HG02938 (cell line): Measurements from ENCODE around the gene FSTL4.

Source experiments
- ATAC-seq: cut with Tn5 transposase; IDR thresholded peaks from one replicate; pipeline ENCODE4 v1.9.1; 2021; ENCODE audit warnings: mild to moderate bottlenecking, moderate library complexity; ENCODE audit not compliant: unreplicated experiment

FSTL4 gene

DNA sequence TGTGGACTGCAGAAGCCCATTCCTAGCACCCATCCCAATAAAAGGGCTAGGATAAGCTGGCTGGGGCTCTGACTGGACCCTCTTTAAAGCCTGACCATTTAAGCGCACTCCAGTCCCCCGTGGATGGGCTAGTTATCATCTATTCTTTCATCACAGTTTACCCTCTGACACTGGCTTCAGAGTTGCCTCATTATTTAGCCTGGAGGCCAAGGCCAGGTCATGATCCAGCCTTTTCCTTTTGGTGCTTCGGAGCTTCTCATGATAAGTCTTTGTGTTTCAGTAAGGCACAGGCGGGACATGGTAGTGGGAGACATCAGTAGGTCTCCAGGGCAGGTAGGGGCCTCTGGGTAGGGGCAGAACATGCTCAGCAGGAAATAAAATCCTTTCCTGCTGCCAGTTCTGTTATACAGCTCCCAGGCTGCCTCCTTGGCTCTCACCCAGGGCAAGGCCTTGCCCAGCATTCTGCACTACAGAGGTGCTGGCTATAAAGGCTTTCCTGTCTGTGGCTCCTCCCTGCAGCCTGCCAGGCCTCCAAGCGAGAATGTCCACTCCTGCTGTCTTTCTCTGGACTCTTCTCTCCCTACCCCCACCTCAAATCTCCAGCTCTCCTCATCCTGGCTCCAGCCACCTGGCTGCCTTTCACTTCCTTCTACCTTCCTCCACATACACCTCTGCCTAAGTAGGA is 128.8 kb downstream of the FSTL4 start:
- no peak for ATAC-seq

DNA sequence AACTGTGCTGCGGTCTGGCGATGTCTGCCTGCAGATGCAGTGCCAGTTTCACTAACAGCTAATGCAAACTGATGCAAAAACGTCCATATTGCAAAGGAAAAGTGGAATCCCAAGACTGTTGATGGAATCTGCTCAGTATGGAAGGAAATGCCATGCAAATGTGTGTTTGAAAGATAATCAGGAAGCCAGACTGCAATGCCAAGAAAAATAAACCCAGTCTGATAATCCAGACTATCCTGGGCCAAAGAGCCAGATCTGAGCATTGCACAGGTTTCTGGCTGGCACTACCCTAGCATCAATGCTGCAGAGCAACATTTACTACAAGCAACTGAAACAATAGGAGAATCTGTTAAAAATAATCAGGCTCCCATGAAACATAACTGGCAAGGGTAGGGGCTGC is 130.3 kb downstream of the FSTL4 start:
- no peak for ATAC-seq

DNA sequence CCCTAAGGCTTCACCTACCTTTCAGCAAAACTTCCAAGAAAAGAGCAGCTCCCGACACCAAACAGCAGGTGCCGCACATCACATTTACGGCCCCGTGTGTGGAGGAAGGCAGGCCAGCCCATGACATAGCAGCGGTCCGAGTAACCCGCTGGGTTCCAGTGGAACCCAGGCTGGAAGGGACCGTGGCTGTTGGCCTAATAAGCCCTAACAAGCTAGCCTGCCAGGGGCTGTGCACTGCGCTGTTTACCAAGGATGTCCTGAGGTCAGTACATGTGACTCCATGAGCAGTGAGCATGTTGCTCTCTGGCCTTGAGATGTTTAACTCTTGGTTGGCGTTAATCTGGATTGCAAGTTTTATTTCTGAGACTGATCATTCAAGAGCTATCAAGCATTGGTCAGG is 131.5 kb downstream of the FSTL4 start:
- ATAC-seq, result no peak

DNA sequence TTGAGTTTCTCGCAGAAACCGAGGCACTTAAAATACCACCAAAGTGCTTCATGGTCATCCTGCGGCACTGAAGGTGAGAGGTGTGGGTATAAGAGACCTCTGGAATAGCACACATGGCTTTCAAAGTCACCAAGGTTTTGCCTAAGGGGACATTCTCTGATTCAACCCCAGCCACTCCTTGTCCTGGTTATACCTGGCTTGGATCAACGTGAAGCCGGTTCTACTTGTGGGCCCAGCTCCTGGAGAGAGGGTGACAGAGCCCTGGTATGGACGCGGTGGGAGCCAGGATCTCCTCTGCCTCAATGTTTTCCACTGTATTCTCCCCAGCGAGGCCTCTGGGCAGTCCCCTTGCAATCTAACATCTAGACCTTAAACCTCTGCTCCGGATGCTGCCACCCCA is 132.0 kb downstream of the FSTL4 start:
- ATAC-seq, result no peak

DNA sequence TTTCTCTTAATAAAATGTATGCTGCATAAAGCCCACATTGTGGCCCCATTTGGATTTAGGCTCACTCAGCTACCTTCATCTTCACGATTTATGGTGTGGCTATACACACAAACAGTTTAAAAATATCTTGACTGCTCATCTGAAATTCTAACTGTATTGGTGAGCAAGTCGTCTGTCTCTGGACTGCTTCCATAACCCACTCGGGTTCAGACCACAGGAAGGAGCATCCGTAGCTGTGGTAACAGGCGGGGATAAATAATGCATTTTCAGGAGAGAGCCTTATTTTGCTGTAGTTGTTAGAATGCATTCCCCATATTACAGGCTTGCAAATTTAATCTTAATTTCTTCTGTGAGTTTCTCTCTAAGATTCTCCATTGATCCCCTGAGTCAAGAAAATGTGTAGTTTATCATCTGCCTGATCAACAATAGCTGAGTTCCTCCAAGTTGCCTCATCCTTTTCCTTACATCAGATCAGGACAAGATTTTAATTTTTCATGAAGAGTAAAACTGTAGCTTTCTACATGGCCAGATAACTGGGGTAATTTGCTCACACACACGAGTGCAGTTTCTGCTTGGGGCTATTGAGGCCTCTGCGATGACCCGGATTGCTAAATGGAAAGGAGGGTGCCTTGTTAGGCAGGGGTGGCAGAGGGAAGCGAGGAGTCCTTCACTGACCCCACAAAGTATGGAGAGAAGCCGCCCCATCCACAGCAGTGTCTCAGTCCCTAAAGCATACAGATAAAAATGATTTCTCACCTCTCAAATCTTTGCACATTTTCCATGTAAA is 133.9 kb downstream of the FSTL4 start:
- ATAC-seq, result no peak

DNA sequence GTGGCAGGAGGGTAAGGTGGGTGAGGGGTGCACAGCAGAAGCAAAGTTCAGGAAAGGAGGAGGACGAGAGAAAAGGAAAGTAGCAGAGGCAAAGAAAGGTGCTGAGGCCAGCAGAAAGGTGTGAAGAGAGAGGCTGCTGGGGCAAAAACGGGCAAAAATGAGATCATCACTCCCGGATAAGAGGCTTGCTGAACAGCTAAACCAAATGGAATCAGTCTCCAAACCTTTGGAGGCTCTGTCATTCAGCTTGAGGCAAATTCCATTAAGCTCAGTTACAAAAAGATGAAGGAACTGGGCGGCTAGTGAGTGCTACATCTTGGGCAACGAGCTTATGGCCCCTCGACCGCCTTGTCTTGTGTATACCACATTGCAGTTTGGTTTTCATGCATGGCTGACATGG is 136.4 kb downstream of the FSTL4 start:
- ATAC-seq, result no peak

DNA sequence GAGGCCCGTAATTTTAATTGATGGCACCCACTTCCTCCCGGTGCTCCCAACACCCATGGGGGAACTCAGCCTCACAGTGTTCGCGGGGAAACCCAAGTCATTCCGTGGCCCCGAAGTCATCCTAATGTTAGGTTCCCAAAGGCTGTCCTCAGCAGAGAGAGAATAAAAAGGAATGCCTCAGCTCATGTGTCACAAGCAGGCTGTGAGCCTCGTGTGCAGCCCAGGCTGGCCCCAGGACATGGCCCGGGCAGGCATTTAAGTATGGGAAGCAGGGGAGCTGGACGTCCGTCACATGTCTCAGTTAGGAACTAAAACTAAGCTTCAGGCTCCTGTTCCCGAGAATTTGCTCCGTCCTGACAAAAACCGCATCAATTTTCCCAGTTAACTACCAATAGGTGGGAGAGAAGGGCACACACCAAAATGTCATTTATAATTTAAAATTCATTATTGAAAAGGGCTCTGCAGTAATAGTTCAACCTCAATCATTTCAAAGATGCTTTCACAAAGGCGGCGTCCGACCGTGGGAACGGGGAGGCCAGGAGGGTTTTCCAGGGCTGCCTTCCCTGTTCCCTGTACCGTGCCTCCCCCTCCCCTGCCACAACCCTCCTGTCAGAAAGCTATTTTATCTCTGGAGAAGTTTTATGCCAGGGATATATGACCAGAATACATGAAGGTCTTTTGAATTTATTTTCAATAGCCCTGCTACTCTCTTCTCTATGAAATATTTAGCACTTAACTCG is 137.3 kb downstream of the FSTL4 start:
- ATAC-seq, result no peak

DNA sequence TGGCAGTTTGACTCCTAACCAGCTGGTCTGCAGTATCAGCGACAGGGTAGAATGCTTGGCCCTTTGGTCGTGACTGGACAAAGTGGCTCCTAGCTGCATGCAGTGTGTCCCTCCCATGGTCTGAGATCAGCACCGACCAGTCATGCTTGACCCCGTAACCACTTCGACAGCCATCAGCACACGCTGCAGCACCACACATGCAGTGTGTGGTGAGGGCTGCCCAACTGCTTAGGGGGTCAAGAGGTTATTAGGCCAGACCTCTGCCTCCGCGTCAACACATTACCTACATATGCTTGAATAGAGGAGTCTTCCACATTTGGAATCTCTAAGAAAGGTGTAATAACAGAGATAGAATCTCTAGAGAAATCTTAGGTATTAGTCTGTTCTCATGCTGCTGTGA is 139.1 kb downstream of the FSTL4 start:
- no peak for ATAC-seq

DNA sequence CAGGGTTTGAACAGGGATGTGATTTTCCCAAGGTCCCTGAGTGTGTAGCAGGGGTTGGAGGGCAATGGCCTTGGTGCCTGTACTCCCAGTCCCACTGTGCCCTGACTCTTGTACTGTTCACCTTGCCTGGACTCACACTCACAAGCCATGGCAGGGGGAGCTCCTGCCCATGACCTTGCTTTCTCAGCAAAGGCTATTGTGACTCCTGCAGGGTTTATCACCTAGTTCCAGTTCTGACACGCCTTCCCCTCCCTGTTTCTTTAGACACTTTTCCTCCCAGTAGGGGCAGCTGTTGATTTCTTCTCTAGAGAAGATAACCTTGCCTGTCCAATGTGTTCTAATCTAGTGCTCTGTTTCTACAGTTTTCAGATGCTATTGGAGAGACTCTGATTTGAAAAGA is 139.5 kb downstream of the FSTL4 start:
- no peak for ATAC-seq

DNA sequence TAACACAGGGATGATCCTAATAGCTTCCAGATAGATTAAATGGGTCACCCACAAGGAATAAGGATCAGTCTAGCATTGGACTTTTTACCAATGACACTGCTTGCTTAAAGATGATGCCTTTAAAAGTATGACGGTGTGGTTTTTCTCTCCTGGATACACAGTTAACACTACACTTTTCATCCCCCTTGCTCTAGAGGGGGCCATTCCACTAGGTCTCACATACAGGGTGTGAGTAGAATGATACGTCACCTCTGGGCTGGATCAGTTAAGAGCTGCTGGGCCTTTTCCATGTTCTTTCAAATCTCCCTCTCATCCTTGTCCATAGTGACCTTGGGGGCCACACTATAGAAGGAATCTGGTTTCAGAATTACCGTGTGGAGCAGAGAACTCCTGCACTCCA is 140.6 kb downstream of the FSTL4 start:
- ATAC-seq, result no peak

DNA sequence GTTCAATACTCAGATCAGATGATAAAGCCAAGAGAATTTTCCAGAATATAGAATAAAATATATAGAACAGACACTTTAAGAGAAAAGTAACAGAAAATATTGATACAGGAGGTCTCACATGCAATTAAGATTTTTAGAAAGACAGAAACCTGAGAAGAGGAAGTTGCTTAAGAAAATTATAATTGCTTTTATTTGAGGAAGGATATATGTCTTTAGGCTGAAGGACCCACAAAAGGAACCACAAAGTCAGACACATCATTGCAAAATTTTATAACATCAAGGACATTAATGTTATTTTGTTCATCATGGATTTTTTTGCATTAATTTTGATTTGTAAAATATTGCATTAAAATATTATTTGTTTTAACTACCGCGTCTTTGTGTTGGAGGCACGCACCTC is 141.5 kb downstream of the FSTL4 start:
- ATAC-seq, result no peak

DNA sequence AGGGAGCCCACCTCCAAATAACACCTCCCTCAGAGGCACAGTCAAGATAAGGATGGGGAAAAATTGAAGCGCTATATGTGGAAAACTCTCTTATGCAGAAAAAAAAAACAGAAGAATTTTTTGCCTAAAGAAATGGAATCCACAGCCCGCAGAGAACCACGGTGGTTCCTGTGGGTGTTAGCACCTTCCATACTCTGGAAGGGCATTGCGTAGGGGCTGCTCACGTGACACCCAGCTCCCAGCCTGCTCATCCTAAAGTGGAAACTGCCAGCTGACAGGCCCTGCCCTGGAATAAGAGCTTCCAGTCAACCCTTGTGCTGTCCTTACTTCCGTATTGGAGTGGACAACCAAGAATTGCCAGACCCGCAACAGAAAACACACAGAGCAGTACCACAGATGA is 142.5 kb downstream of the FSTL4 start:
- no peak for ATAC-seq

DNA sequence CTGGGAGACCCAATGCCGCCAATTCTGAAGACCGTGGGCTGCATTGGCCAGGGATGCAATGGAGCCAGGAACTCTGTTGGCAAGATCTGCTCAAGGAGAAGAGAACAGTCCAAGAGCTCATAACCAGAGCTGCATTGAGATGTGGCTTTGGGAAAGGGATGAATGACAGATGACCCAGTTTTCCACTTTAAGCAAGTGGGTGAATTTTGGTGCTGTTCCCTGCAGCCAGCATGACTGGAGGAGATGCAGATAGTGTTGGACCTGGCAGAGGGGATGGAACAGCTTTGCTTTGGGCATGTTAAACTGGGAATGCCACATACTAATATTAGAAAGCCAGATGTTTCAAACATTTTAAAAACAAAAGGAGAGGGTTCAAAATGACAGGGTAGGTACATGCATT is 143.1 kb downstream of the FSTL4 start:
- ATAC-seq, result no peak

DNA sequence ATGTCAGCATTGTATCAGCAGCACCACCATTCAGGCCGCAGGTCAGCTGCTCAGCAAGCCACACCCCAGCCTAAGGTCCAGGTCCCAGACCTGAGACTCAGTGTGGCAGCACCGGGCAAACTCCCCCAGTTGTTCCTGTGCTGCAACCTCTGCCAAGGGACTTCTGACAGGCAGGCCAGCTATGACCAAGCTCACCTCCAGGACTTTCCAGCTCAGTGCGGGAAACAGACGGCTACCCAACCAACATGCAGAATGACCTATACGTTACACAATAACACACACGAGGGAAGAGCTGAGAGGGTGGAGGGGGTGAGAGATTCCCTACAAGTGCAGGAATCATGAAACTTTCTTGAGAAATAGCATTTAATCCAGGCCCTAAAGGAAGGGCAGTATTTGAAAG is 143.7 kb downstream of the FSTL4 start:
- ATAC-seq, result no peak

DNA sequence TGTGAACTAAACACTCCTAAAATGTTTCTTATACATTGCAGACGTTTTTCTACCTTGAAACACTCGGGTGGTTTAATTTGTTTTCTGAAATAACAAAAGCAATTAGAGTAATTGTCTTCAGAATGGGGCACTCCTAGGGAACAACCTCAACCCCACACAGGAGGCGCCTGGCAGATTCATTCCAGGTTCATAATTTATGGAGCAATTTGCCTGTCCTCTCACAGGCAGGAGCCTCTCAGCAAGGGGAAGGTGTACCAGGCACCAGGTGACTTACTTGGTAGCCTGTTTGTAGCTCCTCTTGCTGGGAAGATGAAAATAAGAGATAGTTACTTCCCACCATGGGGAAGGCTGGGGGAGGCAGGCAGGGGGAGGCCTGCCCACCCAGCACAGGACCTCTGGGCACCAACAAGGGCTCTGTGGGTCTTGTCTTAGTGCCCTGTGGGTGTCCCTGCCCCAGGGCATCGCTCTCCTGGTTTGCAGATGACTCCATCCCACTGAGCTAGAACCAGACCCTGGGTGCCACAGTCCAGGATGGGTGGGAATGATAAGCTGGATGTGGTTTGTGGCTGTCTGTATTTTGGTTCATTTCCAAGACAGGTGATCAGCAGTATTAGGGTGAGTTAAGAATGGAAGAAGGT is 144.4 kb downstream of the FSTL4 start:
- no peak for ATAC-seq

DNA sequence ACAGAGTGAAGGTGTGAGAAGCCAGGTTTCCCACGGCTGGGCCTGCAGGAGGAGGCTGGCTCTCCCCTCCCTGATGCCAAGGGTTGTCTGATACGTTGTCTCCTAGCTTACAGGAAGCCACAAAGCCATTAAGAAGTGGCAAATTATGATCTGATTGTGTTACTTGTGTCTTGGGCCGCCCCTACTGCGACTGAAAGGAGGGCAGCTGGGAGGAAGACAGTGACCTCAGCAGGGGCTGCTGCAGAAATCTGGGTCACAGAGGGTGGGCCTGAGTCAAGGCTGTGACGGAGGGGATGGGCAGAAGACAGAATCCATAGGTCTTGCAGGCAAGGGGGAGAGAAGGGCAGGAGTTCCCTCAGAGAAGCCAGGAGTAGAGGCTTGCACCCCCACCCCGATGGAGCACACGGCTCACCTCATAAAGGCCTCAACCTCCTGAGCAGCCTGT is 145.0 kb downstream of the FSTL4 start:
- ATAC-seq, result no peak

DNA sequence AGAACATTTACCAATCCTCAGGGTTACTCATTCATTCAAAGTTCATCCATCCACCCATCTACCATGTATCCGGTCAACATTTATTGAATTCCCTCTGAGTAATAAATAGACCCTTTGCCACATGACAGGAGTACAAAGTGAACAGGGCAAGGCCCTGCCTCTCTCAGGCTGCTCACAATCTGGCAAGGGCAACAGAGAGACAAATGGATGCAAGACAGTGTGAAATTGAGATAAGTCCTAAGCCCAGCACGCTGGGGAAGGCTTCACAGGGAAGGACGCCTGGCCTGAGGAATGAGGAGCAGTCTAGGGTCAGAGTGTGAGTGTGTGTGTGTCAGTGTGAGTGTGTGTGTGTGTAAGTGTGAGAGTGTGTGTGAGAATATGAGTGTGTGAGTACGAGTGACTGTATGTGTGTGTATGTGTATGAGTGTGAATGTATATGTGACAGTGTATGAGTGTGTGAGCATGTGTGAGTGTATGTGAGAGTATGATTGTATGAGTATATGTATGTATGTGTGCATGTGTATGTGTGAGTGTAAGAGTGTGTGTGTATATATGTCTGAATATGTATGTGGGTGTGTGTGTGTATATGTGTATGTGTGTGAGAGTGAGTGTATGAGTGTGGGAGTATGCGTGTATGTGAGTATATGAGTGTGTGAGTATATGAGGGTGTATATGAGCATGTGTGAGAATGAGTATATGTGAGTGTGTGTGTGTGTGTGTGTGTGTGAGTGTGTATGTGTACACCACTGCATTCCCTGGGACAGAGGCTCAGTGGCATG is 145.6 kb downstream of the FSTL4 start:
- ATAC-seq, result no peak

DNA sequence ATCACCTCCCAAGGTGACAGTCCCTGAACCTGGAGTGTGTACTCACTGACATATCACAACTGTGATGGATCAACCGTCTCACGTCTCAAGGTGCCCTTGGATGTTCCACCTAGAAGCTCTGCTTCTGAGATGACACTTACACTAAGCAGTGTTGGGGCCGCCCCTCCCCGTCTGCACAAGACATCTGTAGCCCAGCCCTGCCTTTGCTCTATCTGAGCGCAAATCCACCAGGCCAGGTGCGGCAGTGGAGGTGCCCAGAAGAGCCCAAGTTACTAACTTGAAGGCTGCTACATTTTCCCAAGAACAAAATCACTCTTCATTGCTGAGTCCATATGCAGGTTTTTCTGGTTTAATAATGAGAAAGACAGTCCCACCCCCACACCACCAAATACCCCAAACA is 148.3 kb downstream of the FSTL4 start:
- ATAC-seq, result no peak

DNA sequence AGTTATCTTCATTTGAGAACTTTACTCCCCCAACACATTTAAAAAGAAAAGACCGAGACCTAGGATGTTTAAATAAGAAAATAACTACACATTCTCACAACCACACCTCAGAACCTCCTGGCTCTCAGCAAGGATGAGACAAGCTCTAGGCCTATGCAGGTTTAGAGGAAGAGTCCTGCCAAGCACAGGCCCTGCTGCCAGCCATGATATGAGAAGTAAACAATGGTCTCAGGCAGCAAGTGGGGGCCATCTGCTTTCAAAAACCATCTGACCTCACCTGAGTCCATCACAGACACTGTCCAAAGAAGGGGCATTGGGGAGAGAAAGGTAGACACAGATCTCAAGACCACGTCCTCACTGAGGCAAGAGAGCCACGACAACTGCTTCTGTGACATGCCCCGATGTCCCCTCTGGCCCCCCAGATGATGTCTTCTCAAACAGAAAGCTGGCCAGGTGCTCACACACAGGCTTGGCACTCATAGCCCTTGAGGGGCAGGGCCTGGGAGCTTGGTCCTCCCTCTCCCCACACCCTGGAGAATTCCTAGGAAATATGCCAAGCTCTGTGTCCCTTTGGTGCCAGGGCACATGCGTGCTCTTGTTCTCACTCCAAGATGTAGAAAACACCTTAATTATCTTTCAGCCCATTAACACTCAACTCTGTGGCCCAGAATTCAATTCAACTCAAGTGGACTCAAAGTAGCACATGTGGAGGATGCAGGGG is 150.4 kb downstream of the FSTL4 start:
- no peak for ATAC-seq

DNA sequence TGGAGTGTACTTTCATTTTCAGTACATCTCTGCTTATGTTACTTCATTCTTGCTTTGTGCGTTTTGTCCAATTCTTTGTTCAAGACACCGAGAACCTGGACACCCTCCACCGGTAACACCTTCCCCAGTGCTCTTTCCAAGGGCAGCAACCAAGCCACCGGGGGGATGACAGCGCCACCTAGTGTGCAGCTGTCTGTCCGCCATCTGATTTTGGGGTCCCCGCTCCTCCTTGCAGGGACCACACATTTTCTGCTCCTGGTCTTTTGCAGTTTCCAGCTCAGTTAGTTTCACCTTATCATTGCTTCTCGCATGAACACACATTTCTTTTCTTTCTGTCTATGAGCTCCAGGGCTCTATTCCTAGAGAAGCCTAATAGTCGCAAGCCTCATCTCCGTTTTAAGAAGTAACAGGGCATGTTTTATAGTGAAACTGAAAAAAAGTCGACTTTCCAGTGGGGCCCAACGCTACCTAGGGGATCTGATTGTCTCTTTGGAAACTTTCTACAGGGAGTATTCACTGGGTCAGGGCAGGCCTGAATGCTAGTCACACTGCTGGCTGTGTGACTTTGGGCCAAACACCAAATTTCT is 152.1 kb downstream of the FSTL4 start:
- no peak for ATAC-seq
